Stomach (tissue), 9 donors: ENCODE results near the gene COBL. TPM values are rescaled to one million over a fixed set of nuclear protein-coding genes. Genes with fewer than 3 reads are reported as not detected.

ENCODE experiments used
- DNase-seq, 2 donors: peaks; one replicate each; pipeline versions ENCODE4 v3.0.0 to v3.0.0-alpha.2; 2013 to 2019
- H3K27ac ChIP-seq, 5 donors: fragments of 200-600 bp in 4 of 5; sonication (generic) in 4 of 5; one replicate each; pipeline ENCODE4 v1.5.1; 2013 to 2019; ENCODE audit warnings: mild to moderate bottlenecking in 1 of 5, moderate library complexity in 1 of 5
- H3K27me3 ChIP-seq, 3 donors: fragments of 200-600 bp; sonication (generic); one replicate each; pipeline ENCODE4 v1.5.1; 2017 to 2019; ENCODE audit warnings: mixed run types in 1 of 3
- H3K36me3 ChIP-seq, 4 donors: fragments of 200-600 bp; sonication (generic); 1 replicate in 3 of 4; 2 replicates in 1 of 4; pipeline ENCODE4 v1.5.1; 2016 to 2019
- H3K4me1 ChIP-seq, 4 donors: fragments of 200-600 bp; sonication (generic); one replicate each; pipeline ENCODE4 v1.5.1; 2016 to 2019
- H3K4me3 ChIP-seq, 4 donors: fragments of 200-600 bp; sonication (generic) in 3 of 4; one replicate each; pipeline ENCODE4 v1.5.1; 2016 to 2019; ENCODE audit warnings: mild to moderate bottlenecking in 1 of 4
- H3K9me3 ChIP-seq, 4 donors: fragments of 200-600 bp; sonication (generic); one replicate each; pipeline ENCODE4 v1.5.1; 2016 to 2019
- EP300 ChIP-seq: sonication (generic); formaldehyde crosslinking; IDR thresholded peaks from one replicate; pipeline ENCODE4 v1.6.1; 2017; ENCODE audit warnings: antibody characterized with exemption
- POLR2A ChIP-seq, 4 donors: fragments of 450-650 bp; IDR thresholded peaks; one replicate each; pipeline ENCODE4 v1.6.1; 2016; ENCODE audit warnings: antibody characterized with exemption in 4 of 4, control low read depth in 2 of 4, mild to moderate bottlenecking in 1 of 4, moderate library complexity in 1 of 4
- POLR2AphosphoS5 ChIP-seq, 3 donors: sonication (generic); formaldehyde crosslinking; IDR thresholded peaks; one replicate each; pipeline ENCODE4 v1.6.1; 2016; ENCODE audit warnings: antibody characterized with exemption in 3 of 3
- WGBS, 5 donors: extraction: QIAGEN DNeasy Blood & Tissue Kit in 3 of 5; methylation state at CpG; one replicate each; pipeline versions ENCODE4 v1.1.5 to v1.1.7; 2013 to 2018; 5-methylcytosine and 5-hydroxymethylcytosine counted together
- intact Hi-C: fragments of 100-400 bp; cut with DNase I; formaldehyde crosslinking; loops from one replicate; pipeline ENCODE4 v1.15.1; 2023; ENCODE audit warnings: low total_unique reads
- polyA plus RNA-seq, 3 donors: library from polyadenylated mRNA; stranded (reverse); fragments of 200-250 nt; gene quantifications; one replicate each; pipeline ENCODE4 v1.2.3, GENCODE V29; 2013
- total RNA-seq, 5 donors: library from RNA; depleted of rRNA; stranded (reverse); fragments of >200 nt; gene quantifications; one replicate each; pipeline versions ENCODE4 v1.1.0 to v1.2.3, GENCODE V29; 2014 to 2016
- TF ChIP-seq, protein P1 (sequence below), 7 experiments: fragments of 450-650 bp in 4 of 7; fragments of 200-600 bp in 3 of 7; sonication (generic) in 3 of 7; IDR thresholded peaks; one replicate each; pipeline ENCODE4 v1.5.1; 2016 to 2019; ENCODE audit warnings: antibody characterized with exemption in 7 of 7, control low read depth in 2 of 7, mild to moderate bottlenecking in 1 of 7
- donor health status: healthy with polysubstance abuse.
- donor health status: Bipolar disorder and iron deficiency.
- donor health status: healthy.

COBL gene
- total and polyA plus RNA-seq, 8 donors = 4.9 to 79.9 (median 16.0) TPM

GRCh38 chr7:51029131-51029530, 287.5 kb downstream of the COBL start:
- no peak overlapping the region for H3K27ac ChIP-seq
- WGBS, 5 donors = 85 to 94% (median 89%) methylated on average over 9 to 13 of the region's 13 CpGs
- DNase-seq = no peak
- no peak for TF ChIP-seq EP300
- no peak for TF ChIP-seq POLR2AphosphoS5 (IDR thresholded peaks at IDR 0.05)
- TF ChIP-seq, protein P1, sequence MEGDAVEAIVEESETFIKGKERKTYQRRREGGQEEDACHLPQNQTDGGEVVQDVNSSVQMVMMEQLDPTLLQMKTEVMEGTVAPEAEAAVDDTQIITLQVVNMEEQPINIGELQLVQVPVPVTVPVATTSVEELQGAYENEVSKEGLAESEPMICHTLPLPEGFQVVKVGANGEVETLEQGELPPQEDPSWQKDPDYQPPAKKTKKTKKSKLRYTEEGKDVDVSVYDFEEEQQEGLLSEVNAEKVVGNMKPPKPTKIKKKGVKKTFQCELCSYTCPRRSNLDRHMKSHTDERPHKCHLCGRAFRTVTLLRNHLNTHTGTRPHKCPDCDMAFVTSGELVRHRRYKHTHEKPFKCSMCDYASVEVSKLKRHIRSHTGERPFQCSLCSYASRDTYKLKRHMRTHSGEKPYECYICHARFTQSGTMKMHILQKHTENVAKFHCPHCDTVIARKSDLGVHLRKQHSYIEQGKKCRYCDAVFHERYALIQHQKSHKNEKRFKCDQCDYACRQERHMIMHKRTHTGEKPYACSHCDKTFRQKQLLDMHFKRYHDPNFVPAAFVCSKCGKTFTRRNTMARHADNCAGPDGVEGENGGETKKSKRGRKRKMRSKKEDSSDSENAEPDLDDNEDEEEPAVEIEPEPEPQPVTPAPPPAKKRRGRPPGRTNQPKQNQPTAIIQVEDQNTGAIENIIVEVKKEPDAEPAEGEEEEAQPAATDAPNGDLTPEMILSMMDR (IDR thresholded peaks at IDR 0.05) = no peak
- TF ChIP-seq POLR2A (IDR thresholded peaks at IDR 0.05) = no peak
- H3K27me3 ChIP-seq = no peaks in the 10 kb centered on the region
- intact Hi-C loops = no loop called here
- H3K36me3 ChIP-seq = peaks cover 5 to 65% (median 44%) of the 10 kb centered on the region in 4 donors
- H3K4me3 ChIP-seq = no peak overlapping the region
- peaks cover 0 to 9% (median 6%) of the 10 kb centered on the region in 4 donors for H3K4me1 ChIP-seq
- no peaks in the 10 kb centered on the region for H3K9me3 ChIP-seq

GRCh38 chr7:51027935-51028830, 288.4 kb downstream of the COBL start:
- Histone ChIP-seq H3K4me1 (no peaks in the 10 kb centered on the region), H3K27ac (no peak overlapping the region), H3K36me3 (peaks cover 5 to 65% (median 44%) of the 10 kb centered on the region in 4 donors), H3K9me3 (no peaks in the 10 kb centered on the region), H3K27me3 (no peaks in the 10 kb centered on the region), H3K4me3 (no peak overlapping the region)
- WGBS, 5 donors = 87 to 96% (median 95%) methylated on average over 12 to 19 of the region's 19 CpGs
- TF ChIP-seq POLR2A (IDR thresholded peaks at IDR 0.05) = no peak
- DNase-seq = no peak
- intact Hi-C loops = no loop called here

DNA sequence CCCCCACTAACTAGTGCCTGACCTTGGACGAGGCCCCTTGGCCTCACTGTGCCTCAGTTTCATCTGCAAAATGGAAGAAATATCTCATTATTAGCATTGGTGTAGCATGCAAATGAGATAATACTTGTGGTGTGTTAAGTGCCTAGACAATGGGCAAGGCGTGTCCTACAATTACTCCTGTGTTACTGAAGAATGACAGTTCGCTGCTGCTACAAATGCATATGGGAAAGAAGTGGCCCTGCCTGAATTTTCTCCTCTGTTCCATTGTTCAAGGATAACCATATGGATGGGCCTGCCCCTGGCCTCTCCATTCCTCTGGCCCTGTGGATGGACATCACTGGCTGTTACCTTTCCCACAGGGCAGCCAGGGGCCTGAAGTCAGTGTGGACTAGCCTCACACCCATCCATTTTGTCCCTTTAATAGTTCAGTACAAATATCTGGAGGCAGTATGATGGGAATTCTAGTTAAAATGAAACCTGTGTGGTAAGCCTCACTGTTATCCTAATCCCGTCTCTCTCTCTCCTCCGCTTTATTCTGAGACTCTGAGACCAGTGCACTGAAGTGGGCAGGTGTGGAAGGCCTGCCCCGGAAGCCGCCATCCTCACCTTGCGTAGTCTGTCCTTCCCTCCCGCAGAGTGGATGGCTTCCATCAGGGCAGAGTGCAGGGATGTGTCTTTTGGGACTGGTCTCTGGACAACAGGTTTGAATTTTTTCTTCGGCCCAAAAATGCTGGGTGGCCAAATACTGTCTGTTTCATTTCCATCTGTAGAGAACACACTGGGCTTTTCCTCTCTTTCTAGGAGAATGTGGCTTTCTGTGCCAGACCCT, 289.3 kb downstream of the COBL start:
- no peak for DNase-seq
- Histone ChIP-seq H3K36me3 (peaks cover 5 to 65% (median 44%) of the 10 kb centered on the region in 4 donors), H3K27me3 (no peaks in the 10 kb centered on the region), H3K27ac (no peak overlapping the region), H3K4me1 (no peaks in the 10 kb centered on the region), H3K4me3 (no peak overlapping the region), H3K9me3 (no peaks in the 10 kb centered on the region)
- intact Hi-C loops = no loop called here
- TF ChIP-seq POLR2A (IDR thresholded peaks at IDR 0.05) = no peak
- WGBS, 5 donors = 94 to 98% (median 98%) methylated on average over 10 of the region's 10 CpGs

DNA sequence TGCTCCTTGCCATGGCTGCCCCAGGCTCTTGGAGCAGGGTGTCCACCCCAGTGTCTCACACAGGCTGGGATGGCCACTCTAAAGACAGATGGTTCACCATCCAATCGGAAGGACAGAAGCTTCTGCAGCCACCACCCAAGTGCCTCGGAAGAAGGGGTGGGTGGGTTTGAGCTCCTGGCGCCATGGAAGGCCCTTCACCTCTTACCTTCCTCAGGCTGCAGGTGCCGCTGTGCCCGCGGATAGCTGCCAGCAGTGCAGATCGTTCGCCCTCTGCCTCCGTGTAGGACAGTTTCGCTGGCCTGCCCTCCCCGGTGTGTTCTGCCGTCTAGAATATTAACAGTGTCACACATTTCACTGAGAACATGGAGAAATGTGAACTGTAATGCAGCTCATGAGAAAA, 290.3 kb downstream of the COBL start:
- WGBS, 5 donors = 95 to 97% (median 96%) methylated on average over 12 of the region's 12 CpGs
- Histone ChIP-seq H3K4me1 (no peaks in the 10 kb centered on the region), H3K9me3 (no peaks in the 10 kb centered on the region), H3K36me3 (peaks cover 5 to 65% (median 44%) of the 10 kb centered on the region in 4 donors), H3K4me3 (no peak overlapping the region), H3K27me3 (no peaks in the 10 kb centered on the region), H3K27ac (no peak overlapping the region)
- no peak for TF ChIP-seq POLR2A (IDR thresholded peaks at IDR 0.05)
- no peak for TF ChIP-seq EP300
- TF ChIP-seq, protein P1 (IDR thresholded peaks at IDR 0.05) = no peak
- no peak for TF ChIP-seq POLR2AphosphoS5 (IDR thresholded peaks at IDR 0.05)
- intact Hi-C loops = no loop called here
- DNase-seq = no peak

DNA sequence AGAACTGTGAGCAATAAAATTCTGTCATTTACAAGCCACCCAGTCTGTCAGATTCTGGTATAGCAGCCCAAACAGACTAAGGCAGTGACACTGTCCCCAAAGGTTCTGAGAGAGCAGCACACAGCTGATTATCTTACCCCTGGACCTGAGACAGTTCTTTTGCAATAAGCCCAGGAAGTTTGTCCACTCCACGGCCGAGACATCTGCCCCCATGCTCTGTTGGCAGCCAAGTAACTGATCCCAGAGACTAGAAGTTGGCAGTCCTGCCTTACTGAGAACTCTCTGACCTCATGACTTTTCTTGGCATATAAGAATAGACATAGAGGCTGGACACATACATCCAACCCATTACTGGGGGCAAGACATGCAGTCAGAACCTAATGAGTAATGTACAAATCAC, 290.9 kb downstream of the COBL start:
- peaks cover 5 to 59% (median 44%) of the 10 kb centered on the region in 4 donors for H3K36me3 ChIP-seq
- H3K27me3 ChIP-seq = no peaks in the 10 kb centered on the region
- no peak overlapping the region for H3K4me3 ChIP-seq
- intact Hi-C loops = no loop called here
- TF ChIP-seq, protein P1 (IDR thresholded peaks at IDR 0.05) = no peak
- TF ChIP-seq POLR2AphosphoS5 (IDR thresholded peaks at IDR 0.05) = no peak
- H3K27ac ChIP-seq = no peak overlapping the region
- H3K4me1 ChIP-seq = peaks cover 0 to 4% (median 0%) of the 10 kb centered on the region in 4 donors
- no peaks in the 10 kb centered on the region for H3K9me3 ChIP-seq
- no peak for DNase-seq
- 58 to 86% (median 81%) methylated on average over 2 of the region's 2 CpGs for WGBS, 5 donors
